Left renal cortex interstitium (tissue), 4 donors: ENCODE results near the gene INPP5J. TPM values are rescaled to one million over a fixed set of nuclear protein-coding genes. Genes with fewer than 3 reads are reported as not detected.
"Not testable (repeated sequence)": the region's sequence is repeated elsewhere in the genome, so short reads cannot be mapped to it uniquely, and the experiment has no call there.

Experiments used
- DNase-seq, 4 donors: peaks; one replicate each; pipeline ENCODE4 v3.0.0-alpha.2; 2013; ENCODE audit warnings: low read depth in 4 of 4, low spot score in 2 of 4, missing footprints in 1 of 4
- polyA plus RNA-seq, 4 donors: library from polyadenylated mRNA; unstranded; fragments of 120-200 nt; gene quantifications; one replicate each; pipeline ENCODE4 v1.2.1, GENCODE V29; 2013; ENCODE audit not compliant: insufficient read length in 4 of 4

The INPP5J gene
- polyA plus RNA-seq, 4 donors, result 4.2 to 7.8 (median 5.4) TPM

DNA sequence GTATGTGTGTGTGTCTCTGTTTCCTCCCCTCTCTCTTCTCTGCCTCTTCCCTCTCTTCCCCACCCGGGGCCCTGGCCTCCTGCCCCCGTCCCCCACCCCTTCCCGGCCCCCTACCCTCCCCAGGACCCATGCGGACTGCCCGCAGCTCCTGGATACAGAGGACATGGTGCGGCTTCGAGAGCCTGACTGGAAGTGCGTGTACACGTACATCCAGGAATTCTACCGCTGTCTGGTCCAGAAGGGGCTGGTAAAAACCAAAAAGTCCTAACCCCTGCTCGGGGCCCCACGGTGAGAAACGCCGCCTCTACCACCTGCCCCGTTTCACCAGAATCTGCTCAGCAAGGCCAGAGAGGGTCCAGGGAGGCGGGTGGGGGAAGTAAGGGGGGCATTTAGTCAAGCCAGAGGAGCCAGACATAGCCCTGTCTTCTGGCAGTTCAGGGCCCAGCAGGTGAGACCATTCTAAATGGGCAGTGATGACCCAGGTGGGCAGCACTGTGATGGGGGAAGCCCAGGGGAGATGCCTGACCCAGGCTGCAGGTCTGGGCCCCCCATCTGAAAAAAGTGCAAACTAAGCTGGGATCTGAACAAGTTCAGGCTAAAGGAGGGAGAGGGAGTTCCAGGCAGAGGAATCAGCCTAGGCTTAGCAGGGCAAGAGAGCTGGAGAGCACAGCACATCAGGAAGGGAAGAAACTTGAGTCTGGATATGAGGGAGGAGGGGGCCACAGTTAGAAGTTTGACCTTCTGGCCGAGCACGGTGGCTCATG is 21.8 kb upstream of the INPP5J start:
- DNase-seq, result no peak

DNA sequence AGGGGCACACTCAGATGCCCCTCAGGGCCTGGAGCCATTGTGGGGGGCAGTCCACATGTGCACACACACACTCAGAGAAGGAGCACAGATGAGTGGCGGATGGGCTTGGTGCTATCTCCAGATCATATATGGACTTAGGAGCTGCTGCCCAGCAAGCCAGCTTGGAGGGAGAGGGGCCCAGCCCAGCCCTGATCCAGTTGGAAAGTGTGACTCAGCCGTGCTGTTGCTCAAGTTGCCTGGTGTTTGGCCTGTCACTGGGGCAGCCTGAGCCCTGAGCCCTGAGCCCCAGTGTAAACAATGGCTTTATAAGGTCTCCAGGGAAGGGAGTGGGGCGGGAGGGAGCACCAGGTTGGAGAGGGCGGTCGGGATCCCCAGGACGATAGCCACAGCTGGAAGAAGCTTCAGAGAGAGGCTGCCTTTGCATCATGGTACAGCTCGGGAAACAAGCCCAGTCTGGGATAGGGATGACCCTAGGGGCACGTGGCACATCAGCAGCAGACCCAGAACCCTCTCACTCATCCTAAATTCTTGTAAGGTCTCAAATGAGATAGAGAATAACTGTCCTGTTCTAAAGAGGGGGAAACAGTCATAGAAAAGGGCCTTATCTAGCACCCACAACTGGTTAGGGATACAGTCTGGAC is 20.2 kb upstream of the INPP5J start:
- DNase-seq, result no peak

DNA sequence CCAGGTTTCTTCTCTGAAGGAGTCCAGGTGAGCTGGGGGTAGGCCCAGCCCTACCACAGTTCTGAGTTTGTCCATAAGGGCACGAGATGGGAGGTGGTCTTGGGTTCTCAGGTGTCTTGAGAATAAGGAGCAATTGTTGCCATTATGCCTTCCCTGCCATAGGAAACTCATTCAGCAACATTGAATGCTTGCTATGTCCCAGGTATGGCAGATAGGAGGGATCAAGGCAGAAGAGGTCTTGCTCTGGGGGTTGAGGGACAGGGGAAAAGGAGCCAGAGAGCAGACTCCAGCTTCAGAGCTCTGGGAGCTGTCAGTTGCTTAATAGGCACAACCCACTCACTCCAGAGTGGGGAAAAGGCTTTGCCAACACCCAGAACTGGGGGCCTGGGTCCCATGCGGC is 19.7 kb upstream of the INPP5J start:
- no peak for DNase-seq

DNA sequence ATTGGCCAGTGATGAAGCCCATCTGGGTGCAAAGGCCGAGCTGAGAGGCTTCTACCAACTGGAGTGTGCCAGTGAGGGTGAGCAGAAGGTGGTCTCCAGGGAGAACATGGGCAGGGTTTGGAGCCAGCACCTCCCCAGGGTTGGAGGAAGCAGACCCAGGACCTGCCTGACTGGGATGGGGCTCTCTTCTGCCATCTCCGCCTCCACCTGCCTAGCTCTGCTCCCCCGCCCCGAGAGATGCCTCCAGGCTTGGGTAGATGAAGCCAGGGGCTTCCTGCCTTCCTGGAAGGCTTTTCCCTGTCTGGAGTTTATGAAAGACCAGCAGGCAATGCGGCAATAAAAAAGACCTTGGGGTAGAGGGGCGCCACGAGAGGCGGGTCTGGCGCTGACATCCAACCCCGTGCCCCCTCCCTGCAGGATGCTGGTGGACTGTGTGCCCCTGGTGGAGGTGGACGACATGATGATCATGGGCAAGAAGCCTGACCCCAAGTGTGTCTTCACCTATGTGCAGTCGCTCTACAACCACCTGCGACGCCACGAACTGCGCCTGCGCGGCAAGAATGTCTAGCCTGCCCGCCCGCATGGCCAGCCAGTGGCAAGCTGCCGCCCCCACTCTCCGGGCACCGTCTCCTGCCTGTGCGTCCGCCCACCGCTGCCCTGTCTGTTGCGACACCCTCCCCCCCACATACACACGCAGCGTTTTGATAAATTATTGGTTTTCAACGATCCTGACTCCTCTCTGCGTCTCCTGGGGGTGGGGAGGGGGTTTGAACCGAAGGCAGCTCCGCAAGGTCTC is 18.7 kb upstream of the INPP5J start:
- DNase-seq, result no peak

DNA sequence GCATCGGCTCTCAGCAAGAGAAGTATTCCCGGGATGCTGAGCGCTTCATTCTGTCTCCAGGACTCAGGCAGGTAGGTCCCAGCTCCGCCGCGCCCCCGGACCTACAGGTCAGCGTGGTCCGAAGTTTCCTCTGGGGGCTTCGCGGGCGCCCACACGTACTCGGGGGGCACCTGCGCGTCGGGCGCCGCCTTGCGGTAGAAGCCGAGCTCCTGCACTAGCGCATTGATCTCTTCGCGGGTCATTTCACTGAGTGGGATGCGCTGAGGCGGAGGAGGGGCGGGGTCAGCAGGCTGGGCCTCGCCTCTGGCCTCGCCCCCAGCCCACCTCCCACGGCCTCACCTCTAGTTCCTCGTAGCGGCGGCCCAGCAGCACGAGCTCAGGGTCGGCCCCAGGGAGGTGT is 17.9 kb upstream of the INPP5J start:
- no peak for DNase-seq

DNA sequence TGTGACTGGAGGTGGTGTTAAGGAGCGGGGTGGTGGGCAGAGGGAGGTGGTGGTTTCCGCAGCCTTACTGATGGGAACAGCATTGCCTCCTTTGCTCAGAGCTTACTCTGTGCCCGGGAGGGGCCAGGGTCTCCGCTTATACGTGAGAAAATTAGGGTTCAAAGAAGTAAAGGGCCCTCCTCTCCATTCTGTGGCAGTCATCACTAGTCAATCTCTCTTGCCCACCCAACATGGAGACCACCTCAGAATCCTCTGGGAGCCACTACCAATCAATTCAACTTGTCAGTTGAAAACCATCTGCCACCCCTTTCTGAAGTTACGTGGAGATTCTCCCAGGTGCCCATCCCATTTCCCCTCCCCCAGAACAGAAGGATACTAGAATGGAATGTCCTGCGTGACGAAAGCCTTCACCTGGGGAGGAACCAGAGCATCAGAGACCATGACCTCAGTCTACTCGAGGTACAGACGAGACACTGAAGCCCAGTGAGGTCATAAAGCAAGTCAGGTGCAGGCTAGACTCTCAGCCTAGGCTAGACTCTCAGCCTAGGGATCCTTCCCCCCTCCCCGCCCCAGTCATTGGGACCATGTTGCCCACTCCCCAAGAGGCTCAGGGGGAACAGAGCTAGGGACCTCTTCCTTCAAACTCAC is 17.4 kb upstream of the INPP5J start:
- DNase-seq, result no peak

DNA sequence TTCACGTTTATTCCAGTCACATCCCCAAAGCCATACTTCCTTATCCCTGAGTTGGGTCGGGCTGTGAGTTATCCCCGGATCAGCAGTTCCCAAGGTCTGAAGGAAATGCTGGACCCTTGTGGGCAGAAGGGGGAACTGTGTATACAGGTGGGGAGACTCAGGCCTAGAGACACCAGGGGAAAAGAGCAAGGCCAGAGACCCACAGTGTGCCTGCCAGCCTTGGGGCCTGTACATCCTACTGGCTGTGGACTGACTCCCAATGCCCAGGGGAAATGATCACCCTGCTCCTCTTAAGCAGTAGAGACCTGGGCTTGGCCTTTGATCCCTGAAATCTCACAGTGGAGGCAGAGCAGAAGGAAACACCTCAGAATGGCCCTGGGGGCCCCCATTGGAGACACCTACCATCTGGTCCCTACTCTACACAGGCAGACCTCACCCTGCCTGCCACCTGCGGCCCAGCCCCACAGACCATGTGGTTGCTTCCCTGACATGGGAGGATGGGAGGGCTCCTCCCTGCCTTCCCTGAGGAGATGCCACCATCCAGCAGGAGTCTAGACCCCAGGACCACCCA is 16.7 kb upstream of the INPP5J start:
- no peak for DNase-seq

DNA sequence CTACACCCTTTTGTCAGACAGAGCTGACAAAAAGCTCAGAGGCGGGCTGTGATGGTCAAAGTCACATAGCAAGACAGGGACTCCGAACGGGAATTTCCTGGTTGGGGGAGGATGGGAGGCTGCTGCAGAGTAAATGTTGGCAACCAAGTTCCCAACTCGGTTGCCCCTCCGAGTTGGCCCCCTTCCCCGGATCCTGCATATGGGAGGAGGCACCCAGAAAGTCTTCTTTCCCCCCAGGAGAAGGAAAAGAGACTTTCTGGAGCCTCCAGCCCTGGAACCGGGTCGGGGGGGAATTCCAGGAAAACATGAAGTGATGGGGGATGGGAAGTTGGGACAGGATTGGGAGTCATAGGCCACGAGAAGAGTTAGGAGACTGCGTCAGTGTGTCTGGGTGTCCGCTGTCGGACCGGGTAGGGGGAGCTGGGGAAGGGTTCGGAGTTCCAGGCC is 16.0 kb upstream of the INPP5J start:
- no peak for DNase-seq

DNA sequence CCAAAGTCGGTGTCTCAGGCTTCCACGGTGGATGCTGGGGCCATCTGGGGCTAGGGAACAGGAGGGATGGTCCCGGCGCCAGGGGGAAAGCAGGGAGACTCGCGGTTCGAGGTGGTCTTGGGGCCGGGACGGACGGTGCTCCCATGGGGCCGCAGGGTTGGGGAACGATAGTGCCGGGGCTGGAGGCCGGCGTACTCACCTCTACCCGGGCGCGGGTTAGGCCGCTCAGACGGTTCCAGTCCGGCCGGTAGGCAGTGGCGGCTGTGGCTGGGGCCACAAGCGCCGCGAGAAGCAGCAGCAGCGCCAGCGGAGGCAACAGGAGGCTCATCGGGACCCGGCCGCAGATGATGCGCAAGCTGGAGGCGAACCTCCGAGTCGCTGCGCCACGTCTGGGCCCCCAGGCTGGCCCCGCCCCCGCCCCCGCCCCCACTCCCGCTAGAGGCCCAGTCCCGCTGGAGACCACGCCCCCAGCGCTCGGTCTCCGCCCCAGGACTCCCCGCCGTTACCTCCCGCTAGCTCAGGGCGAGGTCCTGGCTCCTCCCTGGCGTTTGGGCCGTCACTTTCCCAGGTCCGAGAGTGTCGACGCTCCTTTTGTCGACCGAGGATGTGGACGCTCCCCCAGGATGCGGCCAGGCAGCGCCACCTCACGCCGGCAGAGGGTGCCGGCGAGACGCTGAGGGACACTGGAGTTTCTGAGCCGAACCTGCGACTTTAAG is 15.4 kb upstream of the INPP5J start, which contains the start of gene SELENOM:
Gene SELENOM (minus strand): TSS at position 391 of the 716 bp plus-strand sequence. CDS start 63 bp downstream, at position 328.
- peak; percentile 60 to 92 (median 84) for DNase-seq

DNA sequence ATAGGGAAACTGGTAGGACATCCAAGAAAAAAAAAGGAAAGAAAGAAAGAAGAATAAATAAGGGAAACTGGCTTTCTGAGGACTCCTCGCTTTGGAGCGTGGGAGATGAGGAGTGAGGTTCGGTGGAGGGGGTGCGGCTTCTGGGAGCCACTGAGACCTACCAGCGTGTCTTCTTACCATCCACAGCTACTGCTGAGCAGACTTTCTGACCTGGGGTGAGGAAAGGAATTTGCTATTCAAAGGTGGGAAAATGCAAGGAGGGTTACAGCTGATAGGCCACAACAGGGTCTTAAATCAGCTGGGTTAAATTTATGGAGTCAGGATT is 14.9 kb upstream of the INPP5J start:
- no peak for DNase-seq

DNA sequence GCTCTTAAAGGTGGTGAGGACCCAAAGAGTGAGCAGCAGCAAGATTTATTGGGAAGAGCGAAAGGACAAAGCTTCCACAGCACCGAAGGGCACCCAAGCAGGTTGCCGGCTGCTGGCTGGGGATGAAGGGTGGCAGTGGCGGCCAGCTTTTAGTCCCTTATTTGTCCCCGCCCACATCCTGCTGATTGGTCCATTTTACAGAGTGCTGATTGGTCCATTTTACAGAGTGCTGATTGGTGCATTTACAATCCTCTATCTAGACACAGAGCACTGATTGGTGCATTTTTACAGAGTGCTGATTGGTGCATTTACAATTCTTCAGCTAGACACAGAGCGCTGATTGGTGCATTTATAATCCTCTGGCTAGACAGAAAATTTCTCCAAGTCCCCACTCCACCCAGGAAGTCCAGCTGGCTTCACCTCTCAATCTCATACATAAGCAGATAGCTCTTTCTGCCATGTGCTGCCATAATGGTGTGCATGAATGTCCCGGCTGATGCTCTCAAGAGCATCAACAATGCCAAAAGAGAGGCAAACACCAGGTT is 10.1 kb upstream of the INPP5J start:
- DNase-seq, result not testable (repeated sequence)

DNA sequence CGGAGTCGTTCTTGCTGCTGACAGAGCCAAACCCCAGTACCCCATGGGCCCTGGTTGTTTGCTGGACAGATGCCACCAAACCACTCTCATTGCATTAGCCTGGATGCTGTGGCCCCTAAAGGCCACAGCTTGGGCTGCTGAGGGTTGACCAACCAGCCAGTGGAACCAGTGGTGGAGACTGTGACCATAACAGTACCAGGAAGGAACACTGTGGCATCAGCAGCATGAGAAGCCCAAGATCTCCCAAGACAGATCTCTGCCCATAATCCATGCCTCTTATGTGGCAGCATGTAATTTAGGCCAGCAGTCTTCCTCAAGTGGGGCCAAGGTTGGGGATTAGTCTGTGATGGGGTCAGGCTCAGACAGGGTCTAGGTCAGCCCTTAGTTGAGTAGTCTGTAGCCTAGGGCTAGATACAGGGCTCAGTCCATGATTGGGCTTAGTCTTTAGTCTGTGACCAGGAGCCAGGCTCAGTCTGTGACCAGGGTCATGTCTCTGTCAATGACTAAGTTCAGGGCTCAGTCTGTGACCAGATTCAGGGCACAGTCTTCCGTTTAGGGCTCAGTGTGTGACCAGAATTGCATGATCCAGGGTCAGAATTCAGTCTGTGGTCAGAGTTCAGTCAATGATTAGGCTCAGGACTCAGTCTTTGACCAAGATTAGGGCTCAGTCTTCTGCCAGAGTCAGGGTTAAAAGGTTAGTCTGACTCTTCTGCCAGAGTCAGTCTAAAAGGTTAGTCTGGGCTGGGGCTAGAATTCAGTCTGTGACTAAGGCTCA is 4.5 kb upstream of the INPP5J start:
- no peak for DNase-seq

DNA sequence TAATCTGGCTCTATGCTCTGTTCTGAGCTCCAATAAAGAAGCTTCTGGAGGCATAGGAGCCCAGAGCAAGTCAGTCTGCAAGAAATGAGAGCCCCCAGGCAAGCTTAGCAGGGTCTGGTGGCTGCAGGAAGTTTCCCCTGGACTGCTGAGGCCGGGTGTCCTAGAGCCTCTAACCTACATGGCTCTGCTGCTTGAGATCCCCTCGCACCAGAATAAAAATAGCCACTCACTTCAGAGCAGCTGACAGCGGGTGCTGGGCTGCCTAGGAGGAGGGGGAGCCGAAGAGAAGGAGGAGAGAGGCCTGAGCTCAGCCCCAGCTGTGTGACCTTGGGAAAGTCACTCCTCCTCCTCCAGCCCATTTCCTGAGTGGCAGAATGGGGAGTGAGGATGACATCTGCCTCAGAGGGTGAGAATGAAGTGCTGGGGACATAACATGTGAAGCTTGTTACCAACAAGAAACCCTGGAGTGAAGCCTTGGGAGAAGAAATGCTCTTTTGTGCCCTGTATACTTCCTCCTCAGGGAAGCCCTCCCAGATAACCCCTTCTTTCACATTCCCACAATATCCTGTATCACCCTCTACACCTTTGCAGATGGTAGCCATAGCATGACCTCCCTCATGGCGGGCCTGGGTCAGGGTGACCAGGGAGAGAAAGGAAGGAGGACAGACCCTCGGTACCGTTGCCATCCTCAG is 3.6 kb upstream of the INPP5J start:
- no peak for DNase-seq

DNA sequence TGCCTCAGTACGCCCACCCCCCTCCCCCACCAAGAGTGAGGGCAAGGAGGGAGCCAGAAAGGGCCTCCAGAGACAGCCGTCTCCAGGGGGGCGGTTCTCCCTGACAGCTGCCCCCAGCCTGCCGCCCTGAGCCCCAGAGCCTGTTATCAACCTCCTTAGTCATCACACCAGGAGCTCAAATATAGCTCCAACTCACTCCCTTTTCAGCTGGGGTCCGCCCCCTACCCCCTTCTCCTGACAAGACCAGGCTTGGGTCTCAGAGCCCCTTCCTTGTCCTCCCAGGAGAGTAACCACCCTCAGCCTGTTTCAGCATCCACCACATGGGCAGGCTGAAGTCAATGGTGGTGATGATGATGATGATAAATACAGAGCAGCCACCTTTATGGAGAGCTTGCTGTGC is 2.5 kb upstream of the INPP5J start:
- no peak for DNase-seq

DNA sequence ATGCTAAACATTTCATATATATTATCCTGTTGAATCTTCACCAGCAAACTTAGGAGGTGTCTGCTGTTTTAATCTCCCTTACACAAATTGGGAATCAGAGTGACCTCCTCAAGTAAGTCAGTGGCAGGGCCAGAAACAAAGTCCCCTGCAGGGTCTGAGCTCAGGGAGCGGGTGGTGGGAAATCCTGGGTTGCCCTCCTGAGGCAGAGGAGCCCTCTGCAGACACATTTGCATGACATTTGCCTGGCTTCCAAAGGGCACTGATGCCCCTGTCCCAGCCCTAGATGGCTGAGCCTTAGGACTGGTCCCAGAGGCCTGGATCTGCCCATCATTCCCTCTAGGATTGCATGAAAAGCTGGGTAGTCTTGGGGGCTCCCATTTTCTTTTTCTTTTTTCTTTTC is 2.1 kb upstream of the INPP5J start:
- DNase-seq, result no peak

DNA sequence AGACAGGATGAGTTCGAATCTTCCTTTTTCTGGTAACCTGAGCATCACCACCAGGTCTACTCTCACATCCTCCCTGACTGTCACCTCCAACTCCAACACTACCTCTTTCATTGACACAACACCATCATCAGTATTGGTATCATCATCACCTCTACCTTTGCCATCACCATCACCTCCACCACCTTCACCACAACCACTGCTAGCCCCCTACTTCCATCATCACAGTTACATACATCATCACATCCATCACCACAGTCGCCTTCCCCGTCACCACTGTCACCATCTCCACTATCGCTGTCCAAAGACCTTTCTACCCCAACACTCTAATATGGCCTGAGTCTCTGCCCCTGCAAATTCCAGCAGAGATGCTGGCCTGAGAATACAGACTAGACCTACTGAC is 1.4 kb upstream of the INPP5J start:
- DNase-seq, result no peak

DNA sequence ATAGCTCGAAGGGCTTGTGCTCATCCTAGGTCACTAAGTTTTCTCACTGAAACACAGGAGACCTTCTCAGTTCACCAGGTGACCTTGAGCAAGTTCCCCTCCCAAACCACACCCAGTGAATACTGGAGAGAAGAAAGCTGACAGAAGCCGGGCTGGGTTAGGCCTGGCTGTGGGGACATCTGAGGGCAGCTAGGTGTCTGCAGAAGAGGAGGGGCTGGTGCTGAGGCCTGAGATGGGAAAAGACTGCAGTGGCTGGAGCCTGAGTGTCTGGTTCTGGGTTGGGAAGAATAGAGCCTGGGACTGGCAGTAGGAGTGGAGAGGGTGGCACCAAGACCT is 602 bp upstream of the INPP5J start:
- no peak for DNase-seq

DNA sequence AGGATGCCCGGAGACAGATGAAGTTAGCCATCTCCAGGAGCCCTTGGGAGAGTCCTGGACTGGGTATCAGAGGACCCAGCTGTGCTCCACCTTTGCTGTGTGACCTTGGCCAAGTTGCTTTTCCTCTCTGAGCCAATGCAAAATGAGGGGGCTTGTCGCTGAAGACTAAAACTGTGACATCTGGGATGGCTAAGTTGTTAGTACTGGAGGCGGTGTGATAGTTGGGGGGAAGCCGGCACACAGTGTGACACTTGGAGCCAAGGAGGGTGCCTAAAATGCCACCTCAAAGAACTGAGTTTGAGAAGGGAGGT is 481 bp downstream of the INPP5J start:
- no peak for DNase-seq

DNA sequence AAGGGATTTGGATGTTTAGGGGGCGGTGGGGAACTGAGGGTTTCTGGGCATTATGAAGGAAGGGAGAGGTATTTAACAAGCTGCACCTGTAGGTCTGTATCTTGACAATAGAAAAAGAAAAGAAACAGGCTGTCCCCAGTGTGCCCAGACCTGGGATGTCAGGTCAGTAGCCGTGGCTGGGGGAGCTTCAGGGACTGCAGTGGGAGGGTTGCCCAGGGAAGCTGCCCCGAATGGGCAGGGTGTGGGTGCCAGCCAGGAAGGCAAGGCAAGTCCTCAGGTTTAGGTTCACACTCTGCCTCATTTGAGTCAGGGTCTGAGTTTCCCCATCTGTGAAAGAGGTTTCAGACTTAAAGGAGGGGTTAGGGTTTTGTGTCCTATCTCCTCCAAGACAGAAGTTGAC is 1.5 kb downstream of the INPP5J start:
- no peak for DNase-seq
